Measurements from ENCODE around the gene PITPNC1.
A peak's percentile ranks its signal among the peaks of the same experiment; 100 is the strongest.
"Not testable (repeated sequence)": the region's sequence is repeated elsewhere in the genome, so short reads cannot be mapped to it uniquely, and the experiment has no call there.

The PITPNC1 gene

DNA sequence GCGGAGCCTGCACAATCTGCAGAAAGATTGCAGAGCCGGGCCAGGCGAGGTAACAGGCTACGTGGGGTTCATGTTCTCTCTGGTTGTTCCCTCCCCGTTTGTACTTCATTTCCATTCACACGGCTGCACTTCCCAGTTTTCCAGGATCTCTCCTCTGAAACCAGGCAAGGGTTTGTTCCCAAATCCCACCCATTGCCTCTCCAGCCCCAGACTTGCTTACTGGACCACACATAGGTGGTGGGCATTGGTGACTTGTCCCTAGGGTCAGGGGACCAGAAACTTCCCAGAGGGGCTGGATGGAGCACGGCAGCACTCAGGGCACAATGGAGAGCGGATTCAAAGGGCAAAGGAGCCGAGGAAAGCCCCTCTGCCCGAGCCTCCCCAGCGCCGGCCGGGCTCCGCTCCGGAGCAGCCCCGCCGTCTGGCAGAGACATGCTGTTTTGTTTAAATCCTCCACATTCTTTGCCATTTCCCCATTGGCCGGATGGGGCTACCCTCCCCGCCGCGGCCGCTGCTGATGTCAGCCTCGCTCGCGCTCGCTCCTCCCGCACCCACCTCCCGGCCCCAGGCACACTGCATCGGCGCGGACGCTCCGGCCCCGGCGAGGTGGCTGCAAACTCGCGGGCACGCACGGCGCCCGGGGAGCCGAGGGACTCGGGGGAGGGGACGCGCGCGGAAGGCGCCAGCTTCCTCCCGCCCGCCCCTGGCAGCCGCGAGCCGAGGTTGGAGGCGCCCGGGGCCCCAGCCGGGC lies at the start of gene PITPNC1:
Gene PITPNC1 (plus strand): TSS at position 545 of the 751 bp plus-strand sequence.
- FAIRE-seq: peak; percentile 86
- peak; percentile 71 for DNase-seq (ENCODE audit: extremely low spot score, insufficient read length, low read depth)

- DNase-seq (ENCODE audit: extremely low spot score, insufficient read length, low read depth): no peak
- FAIRE-seq: no peak
These were observed 49.1 kb upstream of the PITPNC1 start for GRCh38 chr17:67328026-67328425.

DNA sequence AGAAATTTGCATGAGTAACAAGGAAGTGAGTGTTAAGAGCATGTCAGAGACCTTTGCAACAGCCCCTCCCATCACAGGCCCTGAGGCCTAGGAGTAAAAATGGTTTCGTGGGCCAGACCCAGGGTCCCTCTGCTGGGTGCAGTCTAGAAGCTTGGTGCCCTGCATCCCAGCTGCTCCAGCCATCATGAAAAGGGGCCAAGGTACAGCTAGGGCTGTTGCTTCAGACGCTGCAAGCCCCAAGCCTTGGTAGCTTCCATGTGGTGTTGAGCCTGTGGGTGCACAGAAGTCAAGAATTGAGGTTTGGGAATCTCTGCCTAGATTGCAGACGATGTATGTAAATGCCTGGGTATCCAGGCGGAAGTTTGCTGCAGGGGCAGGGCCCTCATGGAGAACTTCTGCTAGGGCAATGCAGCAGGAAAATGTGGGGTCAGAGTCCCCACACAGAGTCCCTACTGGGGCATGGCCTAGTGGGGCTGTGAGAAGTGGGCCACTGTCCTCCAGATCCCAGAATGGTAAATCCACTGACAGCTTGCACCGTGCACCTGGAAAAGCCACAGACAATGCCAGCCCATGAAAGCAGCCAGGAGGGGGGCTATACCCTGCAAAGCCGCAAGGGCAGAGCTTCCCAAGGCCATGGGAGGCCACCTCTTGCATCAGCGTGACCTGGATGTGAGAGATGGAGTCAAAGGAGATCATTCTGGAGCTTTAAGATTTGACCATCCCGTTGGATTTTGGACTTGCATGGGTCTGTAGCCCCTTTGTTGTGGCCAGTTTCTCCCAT lies 45.5 kb upstream of the PITPNC1 start:
- DNase-seq (ENCODE audit: extremely low spot score, insufficient read length, low read depth); FAIRE-seq: not testable (repeated sequence)

- not testable (repeated sequence) for FAIRE-seq; DNase-seq (ENCODE audit: extremely low spot score, insufficient read length, low read depth)
These were observed 44.9 kb upstream of the PITPNC1 start for GRCh38 chr17:67332162-67332508.

DNA sequence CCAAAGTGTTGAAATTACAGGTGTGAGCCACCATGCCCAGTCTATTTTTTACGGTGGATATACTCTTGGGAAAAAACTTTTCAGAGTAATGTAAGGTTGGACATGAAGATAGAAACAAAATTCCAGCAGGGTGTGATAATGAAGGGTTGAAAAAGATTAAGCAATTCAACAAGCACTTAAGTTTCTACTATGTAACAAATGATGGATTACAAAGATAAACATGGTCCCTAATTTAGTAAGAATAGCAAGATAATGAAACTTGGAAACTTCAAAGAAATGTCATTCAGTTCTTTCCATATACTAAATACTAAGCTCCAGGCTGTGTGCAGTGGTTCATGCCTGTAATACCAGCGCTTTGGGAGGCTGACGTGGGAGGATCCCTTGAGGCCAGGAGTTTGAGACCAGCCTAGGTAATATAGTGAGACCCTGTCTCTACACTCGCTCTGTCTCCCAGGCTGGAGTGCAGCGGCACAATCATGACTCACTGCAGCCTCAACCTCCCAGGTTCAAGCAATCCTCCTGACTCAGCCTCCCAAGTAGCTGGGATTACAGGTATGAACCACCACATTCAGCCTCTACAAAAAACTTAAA lies 41.7 kb upstream of the PITPNC1 start:
- no peak for FAIRE-seq
- DNase-seq (ENCODE audit: extremely low spot score, insufficient read length, low read depth): no peak

GRCh38 chr17:67336859-67337258 lies 40.2 kb upstream of the PITPNC1 start:
- DNase-seq (ENCODE audit: extremely low spot score, insufficient read length, low read depth) (no peak), FAIRE-seq (no peak)

- DNase-seq (ENCODE audit: extremely low spot score, insufficient read length, low read depth); FAIRE-seq: not testable (repeated sequence)
These were observed 38.7 kb upstream of the PITPNC1 start for GRCh38 chr17:67338353-67338752.

DNA sequence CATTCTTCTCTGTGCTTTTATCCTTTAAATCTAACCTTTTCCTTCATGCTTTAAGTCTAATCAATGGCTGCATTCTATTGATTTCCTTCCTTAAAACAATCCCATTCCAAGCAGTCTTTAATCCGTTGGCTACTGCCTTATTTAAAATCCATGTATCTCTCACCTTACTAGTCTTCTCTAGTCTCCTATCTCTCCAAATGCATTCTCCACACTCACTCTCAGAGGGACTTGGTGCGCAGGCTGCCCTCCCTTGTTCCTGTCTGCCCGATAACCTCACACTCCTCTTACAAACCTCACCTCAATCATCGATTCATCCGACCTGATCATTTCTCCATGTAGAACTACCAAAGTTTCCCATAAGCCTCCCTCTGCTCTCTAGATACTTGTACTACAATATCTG lies 33.8 kb upstream of the PITPNC1 start:
- FAIRE-seq (no peak), DNase-seq (ENCODE audit: extremely low spot score, insufficient read length, low read depth) (no peak)

DNA sequence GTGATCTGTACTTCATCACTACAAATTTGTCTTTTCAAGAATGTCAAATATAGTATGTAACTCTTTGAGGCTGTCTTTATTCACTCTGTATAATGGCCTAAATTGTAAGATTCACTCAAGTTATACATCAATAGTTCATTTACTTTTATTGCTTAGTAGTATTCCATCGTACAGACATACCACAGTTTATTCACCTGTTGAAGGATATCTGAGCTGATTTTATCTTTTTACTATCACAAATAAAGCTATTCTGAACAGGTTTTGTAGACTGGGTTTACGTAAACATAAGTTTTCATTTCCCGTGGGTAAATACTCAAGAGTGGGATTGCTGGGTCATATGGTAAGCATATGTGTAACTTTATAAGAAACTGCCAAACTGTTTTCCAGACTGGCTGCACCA lies 29.3 kb upstream of the PITPNC1 start:
- DNase-seq (ENCODE audit: extremely low spot score, insufficient read length, low read depth): no peak
- FAIRE-seq: no peak

DNA sequence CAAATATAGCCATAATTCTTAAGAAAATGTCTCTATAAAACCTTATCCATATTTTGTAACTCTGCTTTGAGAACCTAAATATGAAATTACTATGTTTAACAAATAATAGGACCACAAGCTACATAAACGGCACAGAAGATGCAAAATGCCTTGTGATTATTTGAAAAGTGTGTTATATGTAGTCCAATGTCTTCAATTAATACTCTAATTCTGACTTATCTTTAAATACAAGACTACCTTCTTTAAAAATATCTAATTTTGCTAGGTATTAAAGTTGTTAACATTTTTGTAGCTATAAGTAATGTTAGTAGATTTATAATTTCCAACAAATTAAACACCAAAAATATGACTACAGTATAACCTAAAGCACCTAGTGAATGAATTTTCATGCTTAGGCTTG lies 27.7 kb upstream of the PITPNC1 start:
- no peak for DNase-seq (ENCODE audit: extremely low spot score, insufficient read length, low read depth)
- FAIRE-seq: no peak

DNA sequence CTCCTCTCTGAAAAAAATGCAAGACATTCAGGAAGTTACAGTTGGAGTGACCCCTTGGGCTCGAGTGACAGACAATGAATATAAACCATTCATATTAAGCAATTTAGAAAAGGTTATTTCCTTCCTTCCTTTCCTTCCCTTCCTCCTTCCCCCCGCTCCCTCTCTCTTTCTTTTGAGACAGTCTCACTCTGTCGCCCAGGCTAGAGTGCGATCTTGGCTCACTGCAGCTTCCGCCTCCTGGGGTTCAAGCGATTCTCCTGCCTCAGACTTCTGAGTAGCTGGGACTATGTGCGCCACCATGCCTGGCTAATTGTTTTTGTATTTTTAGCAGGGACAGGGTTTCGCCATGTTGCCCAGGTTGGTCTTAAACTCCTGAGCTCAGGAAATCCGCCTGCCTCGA lies 23.9 kb upstream of the PITPNC1 start:
- FAIRE-seq: no peak
- DNase-seq (ENCODE audit: extremely low spot score, insufficient read length, low read depth): no peak

DNA sequence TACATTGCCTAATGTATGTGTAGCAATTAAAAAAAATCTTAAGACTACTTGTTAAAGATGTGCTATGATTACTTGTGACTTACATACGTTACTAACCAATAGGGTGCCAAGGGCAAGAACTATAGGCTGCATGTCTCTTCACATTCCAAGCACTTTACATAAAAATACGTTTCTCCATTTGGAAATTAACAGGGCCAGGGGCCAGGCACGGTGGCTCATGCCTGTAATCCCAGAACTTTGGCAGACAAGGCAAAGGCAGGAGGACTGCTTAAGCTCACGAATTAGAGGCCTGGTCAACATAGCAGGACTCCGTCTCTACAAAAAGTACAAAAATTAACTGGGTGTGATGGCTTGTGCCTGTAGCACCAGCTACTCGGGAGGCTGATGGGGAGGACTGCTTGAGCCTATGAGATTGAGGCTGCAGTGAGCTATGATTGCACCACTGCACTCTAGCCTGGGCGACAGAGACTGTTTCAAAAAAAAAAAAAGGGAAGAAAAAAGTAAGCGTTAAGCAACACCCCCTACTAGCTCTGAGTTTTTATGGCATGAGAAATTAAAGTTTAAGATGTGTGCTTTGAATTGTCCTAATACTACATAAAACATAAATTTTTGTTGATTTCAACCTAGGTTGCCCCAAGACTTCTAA lies 23.0 kb upstream of the PITPNC1 start:
- DNase-seq (ENCODE audit: extremely low spot score, insufficient read length, low read depth) (no peak), FAIRE-seq (no peak)

DNA sequence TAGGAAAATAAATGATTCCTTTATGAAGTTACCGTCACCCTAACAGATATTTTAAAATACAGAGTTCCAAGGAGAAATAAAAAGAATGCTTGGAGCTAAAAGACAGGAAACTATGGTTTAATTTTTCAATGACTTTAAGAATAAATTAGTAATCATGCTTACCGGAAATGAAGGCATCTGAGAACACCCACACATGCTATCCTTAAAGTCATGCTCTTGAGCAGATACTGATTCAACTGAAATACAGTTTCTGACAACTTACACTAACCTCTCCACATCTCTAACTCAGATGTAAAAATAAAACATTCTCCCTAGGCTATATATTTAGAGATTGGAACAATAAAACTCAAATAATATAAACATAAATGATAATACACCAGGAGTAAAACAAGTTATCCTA lies 18.5 kb upstream of the PITPNC1 start:
- DNase-seq (ENCODE audit: extremely low spot score, insufficient read length, low read depth): no peak
- no peak for FAIRE-seq

- no peak for DNase-seq (ENCODE audit: extremely low spot score, insufficient read length, low read depth)
- FAIRE-seq: peak; percentile 21
These were observed 16.9 kb upstream of the PITPNC1 start for GRCh38 chr17:67359960-67360791.

DNA sequence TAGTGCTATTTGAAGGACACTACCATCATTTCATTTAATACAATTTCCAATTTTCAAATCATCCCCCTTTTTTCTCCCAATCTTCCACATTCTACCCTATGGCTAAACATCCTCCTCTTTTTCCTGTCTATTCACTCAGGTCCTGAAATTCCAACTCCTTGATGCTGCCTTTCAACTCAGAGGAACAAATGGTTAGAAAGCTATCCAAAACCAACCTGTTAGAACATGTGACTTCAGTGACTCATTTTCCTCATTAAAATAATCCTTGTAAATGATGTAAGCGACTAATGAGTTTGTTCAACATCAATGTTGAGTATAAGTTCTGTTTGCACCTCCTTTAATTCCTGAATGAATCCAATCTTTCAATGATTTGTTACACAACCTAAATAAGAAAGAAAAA lies 16.2 kb upstream of the PITPNC1 start:
- FAIRE-seq (no peak), DNase-seq (ENCODE audit: extremely low spot score, insufficient read length, low read depth) (no peak)

DNA sequence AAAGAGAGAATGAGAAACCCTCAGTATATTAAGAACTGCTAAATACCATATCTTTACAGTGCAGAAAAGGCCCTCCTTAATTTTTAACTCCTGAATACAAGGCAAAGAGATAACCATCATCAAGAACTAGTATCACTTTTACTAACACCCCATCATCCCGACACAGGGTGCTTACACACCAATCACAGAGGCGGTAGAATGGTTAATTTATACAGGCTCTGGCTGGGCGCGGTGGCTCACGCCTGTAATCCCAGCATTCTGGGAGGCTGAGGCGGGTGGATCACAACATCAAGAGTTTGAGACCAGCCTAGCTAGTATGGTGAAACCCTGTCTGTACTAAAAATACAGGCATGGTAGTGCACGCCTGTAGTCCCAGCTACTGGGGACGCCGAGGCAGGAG lies 14.9 kb upstream of the PITPNC1 start:
- FAIRE-seq (no peak), DNase-seq (ENCODE audit: extremely low spot score, insufficient read length, low read depth) (no peak)

DNA sequence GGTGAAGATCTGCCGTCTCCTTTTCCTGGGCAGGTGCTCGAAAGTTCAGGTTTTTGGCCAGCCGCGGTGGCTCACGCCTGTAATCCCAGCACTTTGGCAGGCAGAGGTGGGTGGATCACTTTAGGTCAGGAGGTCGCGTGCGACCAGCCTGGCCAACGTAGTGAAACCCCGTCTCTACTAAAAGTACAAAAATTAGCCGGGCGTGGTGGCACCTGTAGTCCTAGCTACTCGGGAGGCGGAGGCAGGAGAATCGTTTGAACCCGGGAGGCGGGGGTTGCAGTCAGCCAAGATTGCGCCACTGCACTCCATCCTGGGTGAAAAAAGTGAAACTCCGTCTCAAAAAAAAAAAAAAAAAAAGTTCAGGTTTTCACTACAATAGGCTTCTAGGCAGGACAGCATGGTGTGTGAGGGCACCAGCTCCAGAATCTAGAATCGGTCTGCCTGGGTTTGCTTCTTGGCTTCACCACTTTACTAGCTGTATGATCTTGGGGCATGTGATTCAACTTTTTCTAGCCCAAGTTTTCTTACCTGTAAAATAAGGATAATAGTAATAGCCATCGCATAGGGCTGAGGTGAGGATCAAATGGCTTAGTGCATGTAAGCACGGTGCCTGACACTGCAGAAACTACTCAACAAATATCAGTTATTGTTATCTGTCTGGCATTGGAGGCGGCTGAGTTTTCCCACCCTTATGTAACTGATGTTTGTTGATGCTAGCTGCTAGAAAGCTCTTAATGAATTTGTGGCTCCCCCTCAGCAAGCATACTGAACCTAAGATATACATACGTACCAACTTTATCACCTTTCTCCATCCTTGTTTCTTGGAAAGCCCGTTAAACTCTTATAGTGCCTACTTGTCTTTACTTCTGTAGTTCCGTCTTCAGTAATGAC lies 12.0 kb upstream of the PITPNC1 start:
- FAIRE-seq (no peak), DNase-seq (ENCODE audit: extremely low spot score, insufficient read length, low read depth) (no peak)

DNA sequence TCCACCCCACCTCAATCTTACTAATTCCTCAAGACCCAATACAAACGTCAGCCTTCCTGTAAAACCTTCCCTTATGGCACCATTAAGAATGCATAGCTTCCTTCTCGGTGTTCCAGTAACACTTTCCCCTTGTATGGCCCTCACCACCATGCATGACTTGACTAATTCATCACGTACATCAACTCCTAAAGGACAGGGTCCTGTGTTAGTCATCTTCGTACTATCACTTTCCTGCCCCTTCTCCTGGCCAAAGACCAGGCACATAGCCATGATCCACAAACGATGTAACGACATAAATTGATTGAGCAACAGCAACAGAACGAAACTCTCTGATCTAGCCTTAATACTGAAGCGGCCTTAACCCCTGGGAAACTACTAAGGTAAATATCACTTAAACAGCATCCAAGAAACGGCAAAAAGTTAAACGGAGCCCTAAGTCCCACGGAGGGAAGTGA lies 11.3 kb upstream of the PITPNC1 start:
- FAIRE-seq (no peak), DNase-seq (ENCODE audit: extremely low spot score, insufficient read length, low read depth) (no peak)

Measured in GM18507 (cell line).